Esophagus squamous epithelium (tissue), 4 donors: ENCODE data around the gene CUL5.

Source experiments
- CTCF ChIP-seq, 6 experiments: fragments of 450-650 bp in 4 of 6; fragments of 200-600 bp in 2 of 6; sonication (generic) in 2 of 6; IDR thresholded peaks; one replicate each; pipeline ENCODE4 v1.5.1; 2016 to 2019; ENCODE audit warnings: antibody characterized with exemption in 6 of 6, mild to moderate bottlenecking in 4 of 6, moderate library complexity in 4 of 6
- POLR2A ChIP-seq, 4 donors: fragments of 450-650 bp; IDR thresholded peaks; one replicate each; pipeline ENCODE4 v1.6.1; 2017; ENCODE audit warnings: antibody characterized with exemption in 4 of 4, mild to moderate bottlenecking in 4 of 4, moderate library complexity in 3 of 4

- TF ChIP-seq CTCF (IDR thresholded peaks at IDR 0.05) (peak in 3 of 6 experiments; percentile 14 to 52 (median 38)), POLR2A (IDR thresholded peaks at IDR 0.05) (no peak)
Observed at GRCh38 chr11:107999759-108000455, 8.8 kb upstream of the CUL5 start.
